HEK293 (cell line): Measurements from ENCODE around the gene TAS1R1.

Experiments used
- CTCF ChIA-PET: fragments of 350-600 bp; formaldehyde crosslinking; extraction: SDS; loops from one replicate; lab custom pipeline; 2021; ENCODE audit warnings: antibody characterized with exemption; lab: Yijun Ruan, JAX
- POLR2A ChIA-PET: fragments of 300-600 bp; formaldehyde crosslinking; extraction: SDS; loops from one replicate; lab custom pipeline; 2020; ENCODE audit warnings: antibody characterized with exemption, inconsistent platforms; lab: Yijun Ruan, JAX
- H3K27ac ChIP-seq: fragments of 200-500 bp; sonication (Bioruptor generic); 2 replicates; pipeline ENCODE4 v1.5.1; 2014; ENCODE audit warnings: low read depth, low read length, control low read depth, inconsistent platforms; ENCODE audit errors: extremely low read depth
- H3K36me3 ChIP-seq, 2 experiments: fragments of 200-500 bp in 1 of 2; sonication (Bioruptor generic) in 1 of 2; 1 replicate in 1 of 2; 2 replicates in 1 of 2; pipeline ENCODE4 v1.5.1; 2014 to 2017; ENCODE audit warnings: inconsistent platforms in 2 of 2, low read length in 2 of 2; ENCODE audit not compliant: control insufficient read depth in 2 of 2, insufficient read depth in 1 of 2
- H3K4me1 ChIP-seq: fragments of 200-500 bp; sonication (Bioruptor generic); 2 replicates; pipeline ENCODE4 v1.5.1; 2014; ENCODE audit warnings: mild to moderate bottlenecking, low read length, inconsistent platforms; ENCODE audit not compliant: control insufficient read depth, insufficient read depth
- H3K4me3 ChIP-seq: 2 replicates; pipeline ENCODE4 v1.5.1; 2011; ENCODE audit warnings: low read depth, mild to moderate bottlenecking, control low read depth, low read length, moderate library complexity
- H3K9me3 ChIP-seq: fragments of 200-500 bp; sonication (Bioruptor generic); 2 replicates; pipeline ENCODE4 v1.5.1; 2014; ENCODE audit warnings: low read depth, low read length, inconsistent platforms; ENCODE audit not compliant: control insufficient read depth, insufficient read depth
- GLI2 ChIP-seq: fragments of 450-650 bp; formaldehyde crosslinking; IDR thresholded peaks from 2 replicates; pipeline ENCODE4; 2017; ENCODE audit warnings: missing biosample characterization, missing genetic modification characterization, low read depth, borderline replicate concordance
- INSM2 ChIP-seq: fragments of 450-650 bp; formaldehyde crosslinking; IDR thresholded peaks from 2 replicates; pipeline ENCODE4 v1.5.1; 2016; ENCODE audit warnings: missing biosample characterization, missing genetic modification characterization
- KLF10 ChIP-seq: fragments of 450-650 bp; IDR thresholded peaks from 2 replicates; pipeline ENCODE4 v1.5.1; 2018; ENCODE audit warnings: missing biosample characterization, mild to moderate bottlenecking, missing genetic modification characterization
- SP7 ChIP-seq: fragments of 450-650 bp; formaldehyde crosslinking; IDR thresholded peaks from 2 replicates; pipeline ENCODE4 v1.5.1; 2016; ENCODE audit warnings: missing biosample characterization, missing genetic modification characterization
- ZFHX2 ChIP-seq: fragments of 450-650 bp; formaldehyde crosslinking; conservative IDR thresholded peaks from 2 replicates; pipeline ENCODE4 v1.5.1; 2016; ENCODE audit warnings: missing biosample characterization, missing genetic modification characterization
- ZNF121 ChIP-seq: fragments of 450-650 bp; formaldehyde crosslinking; IDR thresholded peaks from 2 replicates; pipeline ENCODE4 v1.5.1; 2016; ENCODE audit warnings: missing biosample characterization, missing genetic modification characterization
- ZNF404 ChIP-seq: fragments of 450-650 bp; formaldehyde crosslinking; IDR thresholded peaks from 2 replicates; pipeline ENCODE4 v1.5.1; 2017; ENCODE audit warnings: missing biosample characterization, missing genetic modification characterization
- ZNF501 ChIP-seq: fragments of 450-650 bp; formaldehyde crosslinking; IDR thresholded peaks from 2 replicates; pipeline ENCODE4 v1.5.1; 2016; ENCODE audit warnings: missing biosample characterization, missing genetic modification characterization
- ZNF513 ChIP-seq: fragments of 450-650 bp; IDR thresholded peaks from 2 replicates; pipeline ENCODE4 v1.5.1; 2018; ENCODE audit warnings: missing biosample characterization, missing genetic modification characterization
- ZNF549 ChIP-seq: fragments of 450-650 bp; IDR thresholded peaks from 2 replicates; pipeline ENCODE4 v1.5.1; 2018; ENCODE audit warnings: missing biosample characterization, missing genetic modification characterization, mild to moderate bottlenecking, inconsistent platforms, moderate library complexity
- ZNF558 ChIP-seq: fragments of 450-650 bp; formaldehyde crosslinking; IDR thresholded peaks from 2 replicates; pipeline ENCODE4 v1.5.1; 2016; ENCODE audit warnings: missing biosample characterization, missing genetic modification characterization
- ZNF626 ChIP-seq: fragments of 450-650 bp; sonication (Bioruptor Pico); formaldehyde crosslinking; IDR thresholded peaks from 2 replicates; pipeline ENCODE4 v1.5.1; 2018; ENCODE audit warnings: missing biosample characterization, missing genetic modification characterization, inconsistent platforms

TAS1R1 gene

GRCh38 chr1:6594977-6595740, 40.1 kb downstream of the TAS1R1 start:
- no peak overlapping the region for H3K4me3 ChIP-seq
- no peak for TF ChIP-seq ZFHX2 (tag by site-specific recombination)
- TF ChIP-seq SP7: peak; percentile 53; the same call in 1 of the 2 replicates
- peaks cover 3 to 95% of the 10 kb centered on the region in 2 experiments; a peak in 2 of 3 replicates for H3K36me3 ChIP-seq
- H3K9me3 ChIP-seq: no peaks in the 10 kb centered on the region
- POLR2A ChIA-PET: interaction anchor here (0.9 to 1.3 kb wide), 1 partner anchor 15 kb away, joined by 3 to 4 read pairs; the partner anchor contains the start of gene ZBTB48
- no peak overlapping the region for H3K27ac ChIP-seq
- CTCF ChIA-PET: interaction anchor here (1.1 kb wide), 1 partner anchor 14 kb away, joined by 3 read pairs; no protein-coding TSS in a partner anchor
- no peaks in the 10 kb centered on the region for H3K4me1 ChIP-seq

- H3K4me1 ChIP-seq: no peaks in the 10 kb centered on the region
- H3K27ac ChIP-seq: no peak overlapping the region
- no peak overlapping the region for H3K4me3 ChIP-seq
- ChIA-PET CTCF (no interaction called here), POLR2A (interaction anchor here (1.3 kb wide), 1 partner anchor 17 kb away, joined by 3 read pairs; the partner anchor contains the start of gene ZBTB48)
- TF ChIP-seq GLI2 (no peak), ZNF404 (no peak), INSM2 (tag by site-specific recombination) (no peak), ZNF558 (tag by site-specific recombination) (no peak), KLF10 (tag by site-specific recombination) (0 out of 2 replicates have a peak, but pooled peaks have one; percentile 27), ZNF513 (tag by site-specific recombination) (peak; percentile 58), ZNF501 (tag by site-specific recombination) (no peak)
- H3K9me3 ChIP-seq: no peaks in the 10 kb centered on the region
- H3K36me3 ChIP-seq: peaks cover 3 to 89% of the 10 kb centered on the region in 2 experiments; a peak in 2 of 3 replicates
Measured at GRCh38 chr1:6596351-6596750, 41.2 kb downstream of the TAS1R1 start.

- H3K4me3 ChIP-seq: no peak overlapping the region
- no peaks in the 10 kb centered on the region for H3K4me1 ChIP-seq
- no peak overlapping the region for H3K27ac ChIP-seq
- POLR2A ChIA-PET: interaction anchor here (0.7 to 1.5 kb wide), 3 partner anchors 8 to 18 kb away, joined by 3 to 5 read pairs (median 3); partner anchors contain the start of gene ZBTB48
- CTCF ChIA-PET: interaction anchor here (0.7 to 0.8 kb wide), 2 partner anchors 17 to 116 kb away, joined by 3 read pairs; no protein-coding TSS in a partner anchor
- peaks cover 3 to 81% of the 10 kb centered on the region in 2 experiments; a peak in 2 of 3 replicates for H3K36me3 ChIP-seq
- no peak for TF ChIP-seq ZNF626 (tag by site-specific recombination)
- peak; percentile 39; the same call in 1 of the 2 replicates for TF ChIP-seq ZFHX2 (tag by site-specific recombination)
- TF ChIP-seq ZNF549 (tag by site-specific recombination): no peak
- TF ChIP-seq ZNF121 (tag by site-specific recombination): no peak
- no peaks in the 10 kb centered on the region for H3K9me3 ChIP-seq
Measured at GRCh38 chr1:6596886-6597776, 42.0 kb downstream of the TAS1R1 start.
